ENCODE measurements around the gene DPPA5.
"Not testable (repeated sequence)": the region's sequence is repeated elsewhere in the genome, so short reads cannot be mapped to it uniquely, and the experiment has no call there.

The DPPA5 gene

GRCh38 chr6:73388433-73388799 lies 34.3 kb upstream of the DPPA5 start:
- Histone ChIP-seq H3K4me3 (ENCODE audit: insufficient read depth, low read depth, low read length, poor library complexity, severe bottlenecking) (peak overlapping the region; percentile 73), H3K27ac (ENCODE audit: insufficient read depth, low read length, poor library complexity, severe bottlenecking) (peak overlapping the region; percentile 60), H3K9me3 (ENCODE audit: control insufficient read depth, low read length) (no peaks in the 10 kb centered on the region), H3K36me3 (ENCODE audit: control insufficient read depth, insufficient read depth, low read length) (no peaks in the 10 kb centered on the region), H3K4me1 (ENCODE audit: control insufficient read depth, insufficient read depth, low read length, poor library complexity, severe bottlenecking) (peaks cover 13% of the 10 kb centered on the region), H3K27me3 (replicated peaks; ENCODE audit: control insufficient read depth, insufficient read depth, low read length, poor library complexity, severe bottlenecking) (no peaks in the 10 kb centered on the region)
- DNase-seq = no peak

DNA sequence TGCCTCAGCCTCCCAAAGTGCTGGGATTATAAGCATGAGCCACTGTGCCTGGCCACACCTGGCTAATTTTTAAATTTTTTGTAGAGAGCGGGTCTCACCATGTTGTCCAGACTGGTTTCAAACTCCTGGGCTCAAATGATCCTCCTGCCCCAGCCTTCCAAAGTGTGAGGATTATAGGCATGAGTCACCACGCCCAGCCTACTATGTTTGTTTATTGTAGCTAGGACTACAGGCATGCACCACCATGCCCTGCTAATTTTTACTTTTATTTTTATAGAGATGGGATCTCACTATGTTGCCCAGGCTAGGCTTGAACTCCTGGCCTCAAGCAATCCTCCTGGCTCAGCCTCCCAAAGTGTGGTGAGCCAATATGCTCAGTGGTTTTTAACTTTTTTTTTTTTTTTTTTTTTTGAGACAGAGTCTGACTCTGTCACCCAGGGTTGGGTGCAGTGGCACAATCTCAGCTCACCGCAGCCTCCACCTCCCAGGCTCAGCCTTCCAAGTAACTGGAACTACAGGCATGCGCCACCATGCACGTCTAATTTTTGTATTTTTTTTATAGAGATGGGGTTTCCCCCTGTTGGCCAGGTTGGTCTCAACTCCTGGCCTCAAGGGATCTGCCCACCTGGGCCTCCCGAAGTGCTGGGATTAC lies 28.5 kb upstream of the DPPA5 start:
- H3K9me3 ChIP-seq (ENCODE audit: control insufficient read depth, low read length) = no peaks in the 10 kb centered on the region
- no peak overlapping the region for H3K27ac ChIP-seq (ENCODE audit: insufficient read depth, low read length, poor library complexity, severe bottlenecking)
- no peaks in the 10 kb centered on the region for H3K36me3 ChIP-seq (ENCODE audit: control insufficient read depth, insufficient read depth, low read length)
- H3K27me3 ChIP-seq (replicated peaks; ENCODE audit: control insufficient read depth, insufficient read depth, low read length, poor library complexity, severe bottlenecking) = no peaks in the 10 kb centered on the region
- no peaks in the 10 kb centered on the region for H3K4me1 ChIP-seq (ENCODE audit: control insufficient read depth, insufficient read depth, low read length, poor library complexity, severe bottlenecking)
- no peak overlapping the region for H3K4me3 ChIP-seq (ENCODE audit: insufficient read depth, low read depth, low read length, poor library complexity, severe bottlenecking)
- no peak for DNase-seq

DNA sequence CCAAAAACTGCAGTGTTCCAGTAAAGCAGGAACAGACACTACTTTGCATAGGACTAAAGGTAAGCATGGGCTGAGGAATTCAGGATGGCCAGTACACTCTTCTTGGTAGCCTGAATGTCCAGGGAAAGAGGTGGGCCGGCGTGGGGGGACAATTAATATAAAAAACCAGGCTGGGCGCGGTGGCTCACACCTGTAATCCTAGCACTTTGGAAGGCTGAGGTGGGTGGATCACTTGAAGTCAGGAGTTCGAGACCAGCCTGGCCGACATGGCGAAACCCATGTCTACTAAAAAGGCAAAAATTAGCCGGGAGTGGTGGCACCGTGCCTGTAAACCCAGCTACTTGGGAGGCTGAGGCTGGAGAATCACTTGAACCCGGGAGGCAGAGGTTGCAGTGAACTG lies 27.5 kb upstream of the DPPA5 start:
- H3K36me3 ChIP-seq (ENCODE audit: control insufficient read depth, insufficient read depth, low read length); H3K27me3 ChIP-seq (replicated peaks; ENCODE audit: control insufficient read depth, insufficient read depth, low read length, poor library complexity, severe bottlenecking); H3K4me1 ChIP-seq (ENCODE audit: control insufficient read depth, insufficient read depth, low read length, poor library complexity, severe bottlenecking); H3K27ac ChIP-seq (ENCODE audit: insufficient read depth, low read length, poor library complexity, severe bottlenecking); H3K4me3 ChIP-seq (ENCODE audit: insufficient read depth, low read depth, low read length, poor library complexity, severe bottlenecking); DNase-seq; H3K9me3 ChIP-seq (ENCODE audit: control insufficient read depth, low read length): not testable (repeated sequence)

- Histone ChIP-seq H3K27ac (ENCODE audit: insufficient read depth, low read length, poor library complexity, severe bottlenecking) (no peak overlapping the region), H3K9me3 (ENCODE audit: control insufficient read depth, low read length) (no peaks in the 10 kb centered on the region), H3K27me3 (replicated peaks; ENCODE audit: control insufficient read depth, insufficient read depth, low read length, poor library complexity, severe bottlenecking) (no peaks in the 10 kb centered on the region), H3K4me3 (ENCODE audit: insufficient read depth, low read depth, low read length, poor library complexity, severe bottlenecking) (no peak overlapping the region), H3K36me3 (ENCODE audit: control insufficient read depth, insufficient read depth, low read length) (no peaks in the 10 kb centered on the region), H3K4me1 (ENCODE audit: control insufficient read depth, insufficient read depth, low read length, poor library complexity, severe bottlenecking) (no peaks in the 10 kb centered on the region)
- no peak for DNase-seq
Measured at GRCh38 chr6:73377225-73377624, 23.1 kb upstream of the DPPA5 start.

- Histone ChIP-seq H3K4me3 (ENCODE audit: insufficient read depth, low read depth, low read length, poor library complexity, severe bottlenecking) (no peak overlapping the region), H3K27me3 (replicated peaks; ENCODE audit: control insufficient read depth, insufficient read depth, low read length, poor library complexity, severe bottlenecking) (no peaks in the 10 kb centered on the region), H3K9me3 (ENCODE audit: control insufficient read depth, low read length) (no peaks in the 10 kb centered on the region), H3K4me1 (ENCODE audit: control insufficient read depth, insufficient read depth, low read length, poor library complexity, severe bottlenecking) (no peaks in the 10 kb centered on the region), H3K36me3 (ENCODE audit: control insufficient read depth, insufficient read depth, low read length) (no peaks in the 10 kb centered on the region), H3K27ac (ENCODE audit: insufficient read depth, low read length, poor library complexity, severe bottlenecking) (no peak overlapping the region)
- no peak for DNase-seq
Measured at GRCh38 chr6:73375216-73375615, 21.1 kb upstream of the DPPA5 start.

DNA sequence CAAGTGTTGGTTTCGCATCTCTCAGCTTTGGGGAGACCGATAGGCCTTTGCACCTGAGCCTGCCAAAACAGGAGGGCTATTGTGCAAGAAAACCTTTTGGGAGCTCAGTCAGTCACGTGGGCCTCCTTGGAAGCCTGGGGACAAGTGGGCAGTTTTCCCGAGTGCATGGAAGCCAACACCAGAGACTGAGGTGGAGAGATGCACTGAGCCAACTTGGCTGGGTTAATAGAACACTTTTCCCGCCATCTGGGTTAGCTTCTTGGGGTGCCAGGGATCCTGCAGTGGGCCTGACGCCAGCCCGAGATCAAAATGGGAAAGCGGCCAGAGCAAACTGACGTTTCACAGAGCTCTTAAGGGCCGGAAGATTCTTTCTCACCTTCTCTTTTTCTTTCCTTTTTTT lies 18.4 kb upstream of the DPPA5 start:
- DNase-seq = no peak
- Histone ChIP-seq H3K27me3 (replicated peaks; ENCODE audit: control insufficient read depth, insufficient read depth, low read length, poor library complexity, severe bottlenecking) (no peaks in the 10 kb centered on the region), H3K4me3 (ENCODE audit: insufficient read depth, low read depth, low read length, poor library complexity, severe bottlenecking) (no peak overlapping the region)

GRCh38 chr6:73371984-73372383 lies 17.9 kb upstream of the DPPA5 start:
- Histone ChIP-seq H3K4me1 (ENCODE audit: control insufficient read depth, insufficient read depth, low read length, poor library complexity, severe bottlenecking) (no peaks in the 10 kb centered on the region), H3K36me3 (ENCODE audit: control insufficient read depth, insufficient read depth, low read length) (no peaks in the 10 kb centered on the region), H3K9me3 (ENCODE audit: control insufficient read depth, low read length) (no peaks in the 10 kb centered on the region), H3K27ac (ENCODE audit: insufficient read depth, low read length, poor library complexity, severe bottlenecking) (no peak overlapping the region), H3K4me3 (ENCODE audit: insufficient read depth, low read depth, low read length, poor library complexity, severe bottlenecking) (no peak overlapping the region), H3K27me3 (replicated peaks; ENCODE audit: control insufficient read depth, insufficient read depth, low read length, poor library complexity, severe bottlenecking) (no peaks in the 10 kb centered on the region)
- DNase-seq = no peak

More for the DNA sequence above, 18.4 kb upstream of the DPPA5 start:
- no peak overlapping the region for H3K27ac ChIP-seq (ENCODE audit: insufficient read depth, low read length, poor library complexity, severe bottlenecking)
- H3K4me1 ChIP-seq (ENCODE audit: control insufficient read depth, insufficient read depth, low read length, poor library complexity, severe bottlenecking) = no peaks in the 10 kb centered on the region
- no peaks in the 10 kb centered on the region for H3K36me3 ChIP-seq (ENCODE audit: control insufficient read depth, insufficient read depth, low read length)
- no peaks in the 10 kb centered on the region for H3K9me3 ChIP-seq (ENCODE audit: control insufficient read depth, low read length)

GRCh38 chr6:73369563-73369962 lies 15.5 kb upstream of the DPPA5 start, which contains the start of gene OOEP:
OOEP (minus strand) TSS chr6:73369897; CDS start chr6:73369792, 105 bp downstream.
- Histone ChIP-seq H3K4me3 (ENCODE audit: insufficient read depth, low read depth, low read length, poor library complexity, severe bottlenecking) (no peak within 1 kb of the TSS), H3K4me1 (ENCODE audit: control insufficient read depth, insufficient read depth, low read length, poor library complexity, severe bottlenecking) (no peaks in the 10 kb centered on the region), H3K27me3 (replicated peaks; ENCODE audit: control insufficient read depth, insufficient read depth, low read length, poor library complexity, severe bottlenecking) (no peaks in the 10 kb centered on the region), H3K9me3 (ENCODE audit: control insufficient read depth, low read length) (no peaks in the 10 kb centered on the region), H3K27ac (ENCODE audit: insufficient read depth, low read length, poor library complexity, severe bottlenecking) (no peak within 1 kb of the TSS), H3K36me3 (ENCODE audit: control insufficient read depth, insufficient read depth, low read length) (no peaks in the 10 kb centered on the region)
- DNase-seq = no peak

GRCh38 chr6:73369157-73369556 lies 15.1 kb upstream of the DPPA5 start:
- Histone ChIP-seq H3K27ac (ENCODE audit: insufficient read depth, low read length, poor library complexity, severe bottlenecking) (no peak overlapping the region), H3K4me3 (ENCODE audit: insufficient read depth, low read depth, low read length, poor library complexity, severe bottlenecking) (no peak overlapping the region), H3K9me3 (ENCODE audit: control insufficient read depth, low read length) (no peaks in the 10 kb centered on the region), H3K27me3 (replicated peaks; ENCODE audit: control insufficient read depth, insufficient read depth, low read length, poor library complexity, severe bottlenecking) (no peaks in the 10 kb centered on the region), H3K4me1 (ENCODE audit: control insufficient read depth, insufficient read depth, low read length, poor library complexity, severe bottlenecking) (no peaks in the 10 kb centered on the region), H3K36me3 (ENCODE audit: control insufficient read depth, insufficient read depth, low read length) (no peaks in the 10 kb centered on the region)
- no peak for DNase-seq

GRCh38 chr6:73368675-73369074 lies 14.6 kb upstream of the DPPA5 start:
- no peaks in the 10 kb centered on the region for H3K9me3 ChIP-seq (ENCODE audit: control insufficient read depth, low read length)
- no peak overlapping the region for H3K27ac ChIP-seq (ENCODE audit: insufficient read depth, low read length, poor library complexity, severe bottlenecking)
- H3K4me1 ChIP-seq (ENCODE audit: control insufficient read depth, insufficient read depth, low read length, poor library complexity, severe bottlenecking) = no peaks in the 10 kb centered on the region
- H3K4me3 ChIP-seq (ENCODE audit: insufficient read depth, low read depth, low read length, poor library complexity, severe bottlenecking) = no peak overlapping the region
- DNase-seq = no peak
- no peaks in the 10 kb centered on the region for H3K27me3 ChIP-seq (replicated peaks; ENCODE audit: control insufficient read depth, insufficient read depth, low read length, poor library complexity, severe bottlenecking)
- H3K36me3 ChIP-seq (ENCODE audit: control insufficient read depth, insufficient read depth, low read length) = no peaks in the 10 kb centered on the region

Measured in effector memory CD4-positive, alpha-beta T cell (primary cell).